HEK293 (cell line): ENCODE data around the gene FALEC.

ENCODE experiments used
- CTCF ChIA-PET: fragments of 350-600 bp; formaldehyde crosslinking; extraction: SDS; loops from one replicate; lab custom pipeline; 2021; ENCODE audit warnings: antibody characterized with exemption; lab: Yijun Ruan, JAX
- POLR2A ChIA-PET: fragments of 300-600 bp; formaldehyde crosslinking; extraction: SDS; loops from one replicate; lab custom pipeline; 2020; ENCODE audit warnings: antibody characterized with exemption, inconsistent platforms; lab: Yijun Ruan, JAX
- H3K27ac ChIP-seq: fragments of 200-500 bp; sonication (Bioruptor generic); 2 replicates; pipeline ENCODE4 v1.5.1; 2014; ENCODE audit warnings: low read depth, low read length, control low read depth, inconsistent platforms; ENCODE audit errors: extremely low read depth
- H3K36me3 ChIP-seq, 2 experiments: fragments of 200-500 bp in 1 of 2; sonication (Bioruptor generic) in 1 of 2; 1 replicate in 1 of 2; 2 replicates in 1 of 2; pipeline ENCODE4 v1.5.1; 2014 to 2017; ENCODE audit warnings: inconsistent platforms in 2 of 2, low read length in 2 of 2; ENCODE audit not compliant: control insufficient read depth in 2 of 2, insufficient read depth in 1 of 2
- H3K4me1 ChIP-seq: fragments of 200-500 bp; sonication (Bioruptor generic); 2 replicates; pipeline ENCODE4 v1.5.1; 2014; ENCODE audit warnings: mild to moderate bottlenecking, low read length, inconsistent platforms; ENCODE audit not compliant: control insufficient read depth, insufficient read depth
- H3K4me3 ChIP-seq: 2 replicates; pipeline ENCODE4 v1.5.1; 2011; ENCODE audit warnings: low read depth, mild to moderate bottlenecking, control low read depth, low read length, moderate library complexity
- H3K9me3 ChIP-seq: fragments of 200-500 bp; sonication (Bioruptor generic); 2 replicates; pipeline ENCODE4 v1.5.1; 2014; ENCODE audit warnings: low read depth, low read length, inconsistent platforms; ENCODE audit not compliant: control insufficient read depth, insufficient read depth
- ATF2 ChIP-seq: fragments of 450-650 bp; formaldehyde crosslinking; IDR thresholded peaks from 2 replicates; pipeline ENCODE4 v1.5.1; 2016; ENCODE audit warnings: missing biosample characterization, missing genetic modification characterization, low read depth
- KLF1 ChIP-seq: fragments of 450-650 bp; formaldehyde crosslinking; IDR thresholded peaks from 2 replicates; pipeline ENCODE4 v1.5.1; 2016; ENCODE audit warnings: missing biosample characterization, missing genetic modification characterization
- KLF7 ChIP-seq: fragments of 450-650 bp; formaldehyde crosslinking; IDR thresholded peaks from 2 replicates; pipeline ENCODE4 v1.5.1; 2016; ENCODE audit warnings: missing biosample characterization, missing genetic modification characterization, borderline replicate concordance
- KLF9 ChIP-seq: fragments of 450-650 bp; formaldehyde crosslinking; IDR thresholded peaks from 2 replicates; pipeline ENCODE4 v1.5.1; 2016; ENCODE audit warnings: missing biosample characterization, missing genetic modification characterization, low read depth
- MEIS1 ChIP-seq: sonication (generic); formaldehyde crosslinking; IDR thresholded peaks from 2 replicates; pipeline ENCODE4 v1.8.1; 2022; ENCODE audit warnings: missing genetic modification reagents, mild to moderate bottlenecking, borderline replicate concordance
- ZBTB7A ChIP-seq: fragments of 450-650 bp; formaldehyde crosslinking; IDR thresholded peaks from 2 replicates; pipeline ENCODE4 v1.5.1; 2016; ENCODE audit warnings: low read depth, missing biosample characterization, missing genetic modification characterization
- ZFP41 ChIP-seq: fragments of 450-650 bp; formaldehyde crosslinking; IDR thresholded peaks from 2 replicates; pipeline ENCODE4 v1.5.1; 2016; ENCODE audit warnings: missing biosample characterization, missing genetic modification characterization, borderline replicate concordance
- ZNF121 ChIP-seq: fragments of 450-650 bp; formaldehyde crosslinking; IDR thresholded peaks from 2 replicates; pipeline ENCODE4 v1.5.1; 2016; ENCODE audit warnings: missing biosample characterization, missing genetic modification characterization
- ZNF335 ChIP-seq: fragments of 450-650 bp; formaldehyde crosslinking; conservative IDR thresholded peaks from 2 replicates; pipeline ENCODE4 v1.5.1; 2016; ENCODE audit warnings: missing biosample characterization, missing genetic modification characterization
- ZNF354C ChIP-seq: fragments of 450-650 bp; formaldehyde crosslinking; IDR thresholded peaks from 2 replicates; pipeline ENCODE4 v1.5.1; 2016; ENCODE audit warnings: missing biosample characterization, missing genetic modification characterization, low read depth, borderline replicate concordance
- ZNF423 ChIP-seq: fragments of 450-650 bp; formaldehyde crosslinking; IDR thresholded peaks from 2 replicates; pipeline ENCODE4 v1.5.1; 2016; ENCODE audit warnings: missing biosample characterization, missing genetic modification characterization
- ZNF48 ChIP-seq: fragments of 450-650 bp; formaldehyde crosslinking; IDR thresholded peaks from 2 replicates; pipeline ENCODE4 v1.5.1; 2016; ENCODE audit warnings: missing biosample characterization, missing genetic modification characterization
- ZNF513 ChIP-seq: fragments of 450-650 bp; IDR thresholded peaks from 2 replicates; pipeline ENCODE4 v1.5.1; 2018; ENCODE audit warnings: missing biosample characterization, missing genetic modification characterization
- ZNF660 ChIP-seq: fragments of 450-650 bp; IDR thresholded peaks from 2 replicates; pipeline ENCODE4 v1.5.1; 2018; ENCODE audit warnings: missing biosample characterization, mild to moderate bottlenecking, missing genetic modification characterization
- ZNF664 ChIP-seq: fragments of 450-650 bp; formaldehyde crosslinking; IDR thresholded peaks from 2 replicates; pipeline ENCODE4 v1.5.1; 2016; ENCODE audit warnings: missing biosample characterization, missing genetic modification characterization
- ZNF792 ChIP-seq: fragments of 450-650 bp; formaldehyde crosslinking; IDR thresholded peaks from 2 replicates; pipeline ENCODE4 v1.5.1; 2016; ENCODE audit warnings: missing biosample characterization, missing genetic modification characterization
- ZSCAN4 ChIP-seq: fragments of 450-650 bp; formaldehyde crosslinking; IDR thresholded peaks from 2 replicates; pipeline ENCODE4 v1.5.1; 2017; ENCODE audit warnings: missing biosample characterization, missing genetic modification characterization
- TF ChIP-seq, protein P1 (sequence below): fragments of 450-650 bp; formaldehyde crosslinking; IDR thresholded peaks from 2 replicates; pipeline ENCODE4 v1.5.1; 2016; ENCODE audit warnings: missing biosample characterization, missing genetic modification characterization, borderline replicate concordance
- TF ChIP-seq, protein P2 (sequence below): fragments of 450-650 bp; formaldehyde crosslinking; IDR thresholded peaks from 2 replicates; pipeline ENCODE4 v1.5.1; 2016; ENCODE audit warnings: missing biosample characterization, missing genetic modification characterization

The FALEC gene

GRCh38 chr1:150487763-150488115 lies 27.8 kb upstream of the FALEC start:
- H3K4me3 ChIP-seq, result peak overlapping the region; percentile 79
- ChIA-PET POLR2A (interaction anchor here (0.6 to 1.5 kb wide), 5 partner anchors 24 to 190 kb away, joined by 3 to 8 read pairs (median 4); partner anchors contain the start of genes FALEC and MCL1), CTCF (interaction anchor here (1.6 to 4.3 kb wide), 2 partner anchors 45 to 73 kb away, joined by 4 to 18 read pairs; no protein-coding TSS in a partner anchor)
- TF ChIP-seq ZNF354C (no peak), ZNF335 (tag by site-specific recombination) (peak; percentile 4)
- no peaks in the 10 kb centered on the region for H3K9me3 ChIP-seq
- H3K4me1 ChIP-seq, result no peaks in the 10 kb centered on the region; the same call in 1 of the 2 replicates
- peaks cover 28 to 40% of the 10 kb centered on the region in 2 experiments for H3K36me3 ChIP-seq
- peak overlapping the region; percentile 3; the same call in 1 of the 2 replicates for H3K27ac ChIP-seq

- peaks cover 49 to 78% of the 10 kb centered on the region in 2 experiments for H3K36me3 ChIP-seq
- CTCF ChIA-PET, result no interaction called here
- POLR2A ChIA-PET, result no interaction called here
- H3K27ac ChIP-seq, result no peak overlapping the region
- TF ChIP-seq KLF9 (peak; percentile 43; the same call in 1 of the 2 replicates), ZSCAN4 (tag by site-specific recombination) (no peak), KLF1 (tag by site-specific recombination) (peak; percentile 77; the same call in 1 of the 2 replicates)
- no peaks in the 10 kb centered on the region for H3K9me3 ChIP-seq
- no peak overlapping the region for H3K4me3 ChIP-seq
- no peaks in the 10 kb centered on the region; the same call in 1 of the 2 replicates for H3K4me1 ChIP-seq
These were observed 22.4 kb upstream of the FALEC start for GRCh38 chr1:150493175-150493574.

DNA sequence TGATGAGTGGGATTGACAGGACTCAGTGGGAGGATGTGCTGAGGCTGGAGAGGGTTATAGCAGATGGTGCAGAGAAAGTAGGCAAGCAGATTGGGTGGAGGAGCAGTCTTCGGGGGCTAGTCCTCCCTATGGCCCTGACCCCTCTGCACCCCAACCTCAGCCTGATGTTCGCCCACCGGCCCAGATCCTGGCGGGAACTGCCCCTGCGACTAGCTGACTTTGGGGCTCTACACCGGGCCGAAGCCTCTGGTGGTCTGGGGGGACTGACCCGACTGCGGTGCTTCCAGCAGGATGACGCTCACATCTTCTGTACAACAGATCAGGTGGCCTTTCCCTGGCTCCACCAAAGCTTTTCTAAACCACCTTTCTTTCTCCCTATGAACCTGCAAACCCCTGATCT lies 17.2 kb upstream of the FALEC start:
- Histone ChIP-seq H3K9me3 (no peaks in the 10 kb centered on the region), H3K4me1 (no peaks in the 10 kb centered on the region), H3K4me3 (no peak overlapping the region), H3K36me3 (peaks cover 42 to 73% of the 10 kb centered on the region in 2 experiments), H3K27ac (no peak overlapping the region)
- ChIA-PET CTCF (interaction anchor here (0.7 kb wide), 1 partner anchor 237 kb away, joined by 3 read pairs; no protein-coding TSS in a partner anchor), POLR2A (interaction anchor here (0.7 kb wide), 1 partner anchor 249 kb away, joined by 4 read pairs; no protein-coding TSS in a partner anchor)
- TF ChIP-seq ZNF513 (tag by site-specific recombination) (no peak), ZNF664 (tag by site-specific recombination) (no peak), ZBTB7A (no peak), ZNF423 (tag by site-specific recombination) (no peak), ZNF792 (no peak), KLF7 (tag by site-specific recombination) (no peak), ZNF48 (tag by site-specific recombination) (no peak), MEIS1 (CRISPR knock-in tag) (no peak), ZNF660 (no peak), ZFP41 (tag by site-specific recombination) (no peak), ATF2 (tag by site-specific recombination) (no peak), ZNF121 (tag by site-specific recombination) (no peak)
- TF ChIP-seq, protein P1, sequence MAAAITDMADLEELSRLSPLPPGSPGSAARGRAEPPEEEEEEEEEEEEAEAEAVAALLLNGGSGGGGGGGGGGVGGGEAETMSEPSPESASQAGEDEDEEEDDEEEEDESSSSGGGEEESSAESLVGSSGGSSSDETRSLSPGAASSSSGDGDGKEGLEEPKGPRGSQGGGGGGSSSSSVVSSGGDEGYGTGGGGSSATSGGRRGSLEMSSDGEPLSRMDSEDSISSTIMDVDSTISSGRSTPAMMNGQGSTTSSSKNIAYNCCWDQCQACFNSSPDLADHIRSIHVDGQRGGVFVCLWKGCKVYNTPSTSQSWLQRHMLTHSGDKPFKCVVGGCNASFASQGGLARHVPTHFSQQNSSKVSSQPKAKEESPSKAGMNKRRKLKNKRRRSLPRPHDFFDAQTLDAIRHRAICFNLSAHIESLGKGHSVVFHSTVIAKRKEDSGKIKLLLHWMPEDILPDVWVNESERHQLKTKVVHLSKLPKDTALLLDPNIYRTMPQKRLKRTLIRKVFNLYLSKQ, result no peak
- TF ChIP-seq, protein P2, sequence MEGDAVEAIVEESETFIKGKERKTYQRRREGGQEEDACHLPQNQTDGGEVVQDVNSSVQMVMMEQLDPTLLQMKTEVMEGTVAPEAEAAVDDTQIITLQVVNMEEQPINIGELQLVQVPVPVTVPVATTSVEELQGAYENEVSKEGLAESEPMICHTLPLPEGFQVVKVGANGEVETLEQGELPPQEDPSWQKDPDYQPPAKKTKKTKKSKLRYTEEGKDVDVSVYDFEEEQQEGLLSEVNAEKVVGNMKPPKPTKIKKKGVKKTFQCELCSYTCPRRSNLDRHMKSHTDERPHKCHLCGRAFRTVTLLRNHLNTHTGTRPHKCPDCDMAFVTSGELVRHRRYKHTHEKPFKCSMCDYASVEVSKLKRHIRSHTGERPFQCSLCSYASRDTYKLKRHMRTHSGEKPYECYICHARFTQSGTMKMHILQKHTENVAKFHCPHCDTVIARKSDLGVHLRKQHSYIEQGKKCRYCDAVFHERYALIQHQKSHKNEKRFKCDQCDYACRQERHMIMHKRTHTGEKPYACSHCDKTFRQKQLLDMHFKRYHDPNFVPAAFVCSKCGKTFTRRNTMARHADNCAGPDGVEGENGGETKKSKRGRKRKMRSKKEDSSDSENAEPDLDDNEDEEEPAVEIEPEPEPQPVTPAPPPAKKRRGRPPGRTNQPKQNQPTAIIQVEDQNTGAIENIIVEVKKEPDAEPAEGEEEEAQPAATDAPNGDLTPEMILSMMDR (tag by site-specific recombination), result no peak
